ENCODE results near the gene GIMAP7.
"Not testable (repeated sequence)": the region's sequence is repeated elsewhere in the genome, so short reads cannot be mapped to it uniquely, and the experiment has no call there.

The GIMAP7 gene

DNA sequence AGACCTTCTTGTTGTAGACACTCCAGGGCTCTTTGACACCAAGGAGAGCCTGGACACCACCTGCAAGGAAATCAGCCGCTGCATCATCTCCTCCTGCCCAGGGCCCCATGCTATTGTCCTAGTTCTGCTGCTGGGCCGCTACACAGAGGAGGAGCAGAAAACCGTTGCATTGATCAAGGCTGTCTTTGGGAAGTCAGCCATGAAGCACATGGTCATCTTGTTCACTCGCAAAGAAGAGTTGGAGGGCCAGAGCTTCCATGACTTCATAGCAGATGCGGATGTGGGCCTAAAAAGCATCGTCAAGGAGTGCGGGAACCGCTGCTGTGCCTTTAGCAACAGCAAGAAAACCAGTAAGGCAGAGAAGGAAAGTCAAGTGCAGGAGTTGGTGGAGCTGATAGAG, 5.5 kb downstream of the GIMAP7 start:
- no peaks in the 10 kb centered on the region for H3K4me1 ChIP-seq (ENCODE audit: insufficient read depth, low read length)
- peaks cover 2% of the 10 kb centered on the region for H3K27me3 ChIP-seq (ENCODE audit: insufficient read depth, low read length)
- H3K9me3 ChIP-seq (ENCODE audit: low read length): no peaks in the 10 kb centered on the region
- H2AFZ ChIP-seq (ENCODE audit: low read depth, low read length): no peak overlapping the region
- H3K36me3 ChIP-seq (ENCODE audit: insufficient read depth, low read length): no peaks in the 10 kb centered on the region
- H3K4me3 ChIP-seq (ENCODE audit: low read length): no peak overlapping the region

DNA sequence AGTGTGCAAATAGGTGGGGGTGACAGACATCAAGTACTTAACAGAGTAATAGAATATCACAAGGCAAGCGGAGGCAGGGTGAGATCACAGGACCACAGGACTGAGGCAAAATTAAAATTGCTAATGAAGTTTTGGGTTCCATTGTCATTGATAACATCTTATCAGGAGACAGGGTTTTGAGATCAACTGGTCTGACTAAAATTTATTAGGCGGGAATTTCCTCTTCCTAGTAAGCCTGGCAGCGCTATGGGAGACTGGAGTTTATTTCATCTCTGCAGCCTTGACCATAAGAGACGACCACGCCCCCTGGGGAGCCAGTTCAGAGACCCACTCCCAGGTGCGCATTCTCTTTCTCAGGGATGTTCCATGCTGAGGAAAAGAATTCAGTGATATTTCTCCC, 8.3 kb downstream of the GIMAP7 start:
- not testable (repeated sequence) for H3K4me1 ChIP-seq (ENCODE audit: insufficient read depth, low read length); H3K4me3 ChIP-seq (ENCODE audit: low read length); H3K36me3 ChIP-seq (ENCODE audit: insufficient read depth, low read length); H3K27me3 ChIP-seq (ENCODE audit: insufficient read depth, low read length); H3K9me3 ChIP-seq (ENCODE audit: low read length); H2AFZ ChIP-seq (ENCODE audit: low read depth, low read length)

DNA sequence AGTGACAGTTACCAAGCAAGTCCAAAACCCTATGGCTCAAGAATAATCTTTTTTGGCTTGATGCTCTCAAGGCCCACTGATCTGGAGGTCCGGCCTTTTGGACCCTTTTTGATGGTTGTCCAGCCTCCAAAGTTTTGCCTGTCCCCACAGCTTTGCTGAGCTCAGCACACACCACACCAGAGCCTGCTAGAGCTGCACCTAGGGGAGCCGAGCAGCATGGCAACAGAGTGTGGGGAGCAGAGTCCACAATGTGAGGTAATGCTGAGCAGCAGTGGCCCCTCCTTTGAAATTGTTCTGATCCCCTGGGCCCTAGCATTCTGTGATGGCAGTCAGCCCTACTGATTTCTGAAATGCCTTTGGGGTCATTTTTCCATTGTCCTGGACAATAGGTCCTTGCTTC, 9.3 kb downstream of the GIMAP7 start:
- Histone ChIP-seq H3K4me1 (ENCODE audit: insufficient read depth, low read length) (no peaks in the 10 kb centered on the region), H3K9me3 (ENCODE audit: low read length) (no peaks in the 10 kb centered on the region), H2AFZ (ENCODE audit: low read depth, low read length) (no peak overlapping the region), H3K4me3 (ENCODE audit: low read length) (no peak overlapping the region), H3K27me3 (ENCODE audit: insufficient read depth, low read length) (no peaks in the 10 kb centered on the region), H3K36me3 (ENCODE audit: insufficient read depth, low read length) (no peaks in the 10 kb centered on the region)

DNA sequence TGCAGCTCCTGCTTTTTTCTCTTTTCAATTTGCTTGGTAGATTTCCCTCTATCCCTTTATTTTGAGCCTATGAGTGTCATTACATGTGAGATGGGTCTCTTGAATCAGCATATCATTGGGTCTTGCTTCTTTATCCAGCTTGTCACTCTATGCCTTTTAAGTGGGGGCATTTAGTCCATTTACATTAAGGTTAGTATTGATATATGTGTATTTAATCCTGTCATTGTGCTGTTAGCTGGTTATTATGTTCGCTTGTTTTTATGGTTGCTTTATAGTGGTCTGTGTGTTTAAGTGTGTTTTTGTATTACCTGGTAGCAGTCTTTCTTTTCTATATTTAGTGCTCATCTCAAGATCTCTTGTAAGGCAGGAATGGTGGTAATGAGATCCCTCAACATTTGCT, 17.0 kb downstream of the GIMAP7 start:
- Histone ChIP-seq H2AFZ (ENCODE audit: low read depth, low read length) (no peak overlapping the region), H3K9me3 (ENCODE audit: low read length) (no peaks in the 10 kb centered on the region), H3K36me3 (ENCODE audit: insufficient read depth, low read length) (no peaks in the 10 kb centered on the region), H3K4me3 (ENCODE audit: low read length) (no peak overlapping the region), H3K27me3 (ENCODE audit: insufficient read depth, low read length) (no peaks in the 10 kb centered on the region), H3K4me1 (ENCODE audit: insufficient read depth, low read length) (no peaks in the 10 kb centered on the region)

DNA sequence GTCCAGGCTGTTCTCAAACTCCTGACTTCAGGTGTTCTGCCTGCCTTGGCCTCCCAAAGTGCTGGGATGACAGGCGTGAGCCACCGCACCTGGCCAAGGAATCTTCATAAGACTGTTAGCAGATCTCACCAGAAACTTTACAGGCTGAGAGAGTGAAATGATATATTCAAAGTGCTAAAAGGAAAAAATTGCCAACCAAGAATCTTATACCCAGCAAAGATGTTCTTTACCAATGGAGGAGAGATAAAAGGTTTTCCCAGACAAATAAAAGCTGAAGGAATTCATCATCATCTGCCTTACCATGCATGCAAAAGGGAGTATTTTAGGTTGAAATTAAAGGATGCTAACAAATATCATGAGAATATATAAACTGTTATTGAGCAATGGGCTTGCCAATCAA, 23.6 kb downstream of the GIMAP7 start:
- Histone ChIP-seq H3K9me3 (ENCODE audit: low read length) (no peaks in the 10 kb centered on the region), H2AFZ (ENCODE audit: low read depth, low read length) (no peak overlapping the region), H3K36me3 (ENCODE audit: insufficient read depth, low read length) (no peaks in the 10 kb centered on the region), H3K27me3 (ENCODE audit: insufficient read depth, low read length) (no peaks in the 10 kb centered on the region), H3K4me3 (ENCODE audit: low read length) (no peak overlapping the region), H3K4me1 (ENCODE audit: insufficient read depth, low read length) (no peaks in the 10 kb centered on the region)

DNA sequence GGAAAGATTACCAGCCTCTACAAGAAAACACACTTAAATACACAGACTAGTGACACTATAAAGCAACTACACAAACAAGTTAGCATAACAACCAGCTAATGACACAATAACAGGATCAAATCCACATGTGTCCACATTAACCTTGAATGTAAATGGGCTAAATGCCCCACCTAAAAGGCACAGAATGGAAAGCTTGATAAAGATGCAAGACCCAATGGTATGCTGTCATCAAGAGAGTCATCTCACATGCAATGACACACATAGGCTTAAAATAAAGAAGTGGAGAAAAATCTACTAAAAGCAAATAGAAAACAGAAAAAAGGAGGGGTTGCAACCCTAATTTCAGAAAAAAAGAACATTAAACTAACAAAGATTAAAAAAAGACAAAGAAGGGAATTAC, 38.5 kb downstream of the GIMAP7 start:
- Histone ChIP-seq H2AFZ (ENCODE audit: low read depth, low read length) (no peak overlapping the region), H3K9me3 (ENCODE audit: low read length) (no peaks in the 10 kb centered on the region), H3K36me3 (ENCODE audit: insufficient read depth, low read length) (no peaks in the 10 kb centered on the region), H3K4me1 (ENCODE audit: insufficient read depth, low read length) (no peaks in the 10 kb centered on the region), H3K4me3 (ENCODE audit: low read length) (no peak overlapping the region), H3K27me3 (ENCODE audit: insufficient read depth, low read length) (no peaks in the 10 kb centered on the region)

DNA sequence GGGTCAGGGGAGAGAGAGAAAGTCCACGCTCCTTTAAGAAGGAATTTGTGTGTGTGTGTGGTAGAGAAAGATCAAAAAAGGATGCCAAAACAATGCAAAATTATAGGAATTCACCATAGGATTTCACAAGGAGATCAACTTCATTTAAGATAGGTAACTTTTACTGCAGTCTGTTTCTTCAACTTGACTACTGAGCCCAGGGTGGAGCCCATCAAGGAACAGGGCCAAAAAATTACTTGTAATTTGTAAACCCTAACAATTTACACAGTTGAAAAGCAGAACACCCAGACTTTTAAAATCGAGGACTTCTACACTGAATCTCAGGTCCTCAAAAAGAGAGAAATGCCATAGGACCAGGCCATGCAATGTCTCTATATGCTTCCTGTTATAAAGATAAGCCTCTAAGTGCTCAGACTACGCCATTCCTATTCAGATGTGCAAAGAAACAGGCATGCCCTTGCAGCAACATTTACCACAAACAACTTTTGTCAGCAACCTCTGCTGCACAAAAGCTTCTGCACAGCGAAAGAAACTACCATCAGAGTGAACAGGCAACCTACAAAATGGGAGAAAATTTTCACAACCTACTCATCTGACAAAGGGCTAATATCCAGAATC, 42.0 kb downstream of the GIMAP7 start:
- Histone ChIP-seq H2AFZ (ENCODE audit: low read depth, low read length) (no peak overlapping the region), H3K4me1 (ENCODE audit: insufficient read depth, low read length) (no peaks in the 10 kb centered on the region), H3K27me3 (ENCODE audit: insufficient read depth, low read length) (no peaks in the 10 kb centered on the region), H3K4me3 (ENCODE audit: low read length) (no peak overlapping the region), H3K36me3 (ENCODE audit: insufficient read depth, low read length) (no peaks in the 10 kb centered on the region), H3K9me3 (ENCODE audit: low read length) (no peaks in the 10 kb centered on the region)

DNA sequence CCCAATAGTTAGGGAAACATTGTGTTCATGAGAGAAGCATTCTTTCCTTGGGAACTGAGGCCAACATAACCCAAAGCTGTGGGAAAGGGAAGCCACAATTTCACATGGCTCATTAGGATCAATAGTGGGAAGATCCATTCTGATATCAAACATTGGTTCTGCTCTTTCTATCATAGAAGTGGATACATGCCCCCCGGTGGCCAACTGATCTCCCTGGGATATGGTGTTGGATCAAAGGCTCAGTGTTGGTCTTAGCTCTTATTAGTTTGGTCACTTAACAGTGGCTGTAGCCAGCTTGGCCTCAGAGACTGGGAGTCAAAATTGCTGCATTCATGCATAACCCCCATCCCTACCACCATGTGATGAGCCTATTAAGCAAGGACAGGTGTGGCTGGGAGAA, 45.8 kb downstream of the GIMAP7 start:
- no peak overlapping the region for H2AFZ ChIP-seq (ENCODE audit: low read depth, low read length)
- H3K4me3 ChIP-seq (ENCODE audit: low read length): no peak overlapping the region
- no peaks in the 10 kb centered on the region for H3K36me3 ChIP-seq (ENCODE audit: insufficient read depth, low read length)
- peaks cover 2% of the 10 kb centered on the region for H3K27me3 ChIP-seq (ENCODE audit: insufficient read depth, low read length)
- H3K9me3 ChIP-seq (ENCODE audit: low read length): no peaks in the 10 kb centered on the region
- no peaks in the 10 kb centered on the region for H3K4me1 ChIP-seq (ENCODE audit: insufficient read depth, low read length)

DNA sequence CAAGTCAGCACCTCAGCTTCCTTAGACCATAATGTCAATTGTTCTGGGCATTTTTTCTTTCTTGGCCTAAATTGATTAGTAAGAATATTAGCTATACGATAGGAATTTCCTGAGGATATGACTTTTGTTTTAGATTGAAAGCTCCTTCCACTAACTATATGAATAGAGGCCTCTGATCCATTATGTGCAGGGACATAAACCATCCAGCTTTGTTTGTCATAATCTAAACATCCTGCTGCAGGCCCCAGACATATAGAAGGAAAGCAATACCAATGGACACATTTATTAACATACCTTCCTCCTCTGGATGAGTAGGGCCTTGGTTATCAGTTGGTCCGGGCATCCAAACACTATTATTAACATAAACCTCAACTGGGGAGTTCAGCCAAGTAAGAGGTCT, 48.2 kb downstream of the GIMAP7 start:
- Histone ChIP-seq H3K27me3 (ENCODE audit: insufficient read depth, low read length) (peaks cover 6% of the 10 kb centered on the region), H2AFZ (ENCODE audit: low read depth, low read length) (no peak overlapping the region), H3K4me3 (ENCODE audit: low read length) (no peak overlapping the region), H3K4me1 (ENCODE audit: insufficient read depth, low read length) (no peaks in the 10 kb centered on the region), H3K36me3 (ENCODE audit: insufficient read depth, low read length) (no peaks in the 10 kb centered on the region), H3K9me3 (ENCODE audit: low read length) (no peaks in the 10 kb centered on the region)

DNA sequence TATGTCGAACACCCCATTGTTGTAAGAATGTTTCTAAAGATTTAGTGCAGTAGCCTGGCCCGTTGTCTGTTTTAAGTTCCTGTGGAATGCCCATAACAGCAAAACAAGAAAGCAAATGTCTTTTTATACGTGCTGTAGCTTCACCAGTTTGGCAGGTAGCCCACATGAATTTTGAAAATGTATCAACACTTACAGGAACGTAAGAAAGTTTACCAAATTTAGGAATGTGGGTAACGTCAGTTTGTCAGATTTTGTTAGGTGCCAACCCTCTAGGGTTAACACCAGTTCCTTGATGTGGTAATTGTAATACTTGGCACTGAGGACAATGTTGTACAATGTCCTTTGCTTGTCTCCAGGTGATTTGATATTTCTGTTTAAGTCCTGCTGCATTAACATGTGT, 49.3 kb downstream of the GIMAP7 start:
- Histone ChIP-seq H3K36me3 (ENCODE audit: insufficient read depth, low read length) (no peaks in the 10 kb centered on the region), H2AFZ (ENCODE audit: low read depth, low read length) (no peak overlapping the region), H3K27me3 (ENCODE audit: insufficient read depth, low read length) (peaks cover 6% of the 10 kb centered on the region), H3K9me3 (ENCODE audit: low read length) (no peaks in the 10 kb centered on the region), H3K4me3 (ENCODE audit: low read length) (no peak overlapping the region), H3K4me1 (ENCODE audit: insufficient read depth, low read length) (no peaks in the 10 kb centered on the region)

DNA sequence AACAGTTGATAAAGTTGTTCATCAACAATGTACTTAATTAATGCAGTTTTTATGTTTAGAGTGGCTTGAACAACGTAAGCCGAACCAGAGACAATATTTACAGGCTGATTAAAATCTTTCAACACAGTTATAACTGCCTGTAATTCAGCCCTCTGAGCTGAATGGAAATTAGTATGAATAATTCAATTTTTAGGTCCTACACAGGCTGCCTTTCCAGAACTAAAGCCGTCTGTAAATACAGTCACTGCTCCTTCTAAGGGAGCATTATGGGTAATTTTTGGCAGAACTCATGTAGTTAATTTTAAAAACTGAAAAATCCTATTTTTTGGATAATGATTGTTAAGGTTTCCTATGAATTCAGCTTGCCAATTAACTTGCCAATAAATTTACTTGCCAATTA, 49.9 kb downstream of the GIMAP7 start:
- no peaks in the 10 kb centered on the region for H3K4me1 ChIP-seq (ENCODE audit: insufficient read depth, low read length)
- no peak overlapping the region for H3K4me3 ChIP-seq (ENCODE audit: low read length)

DNA sequence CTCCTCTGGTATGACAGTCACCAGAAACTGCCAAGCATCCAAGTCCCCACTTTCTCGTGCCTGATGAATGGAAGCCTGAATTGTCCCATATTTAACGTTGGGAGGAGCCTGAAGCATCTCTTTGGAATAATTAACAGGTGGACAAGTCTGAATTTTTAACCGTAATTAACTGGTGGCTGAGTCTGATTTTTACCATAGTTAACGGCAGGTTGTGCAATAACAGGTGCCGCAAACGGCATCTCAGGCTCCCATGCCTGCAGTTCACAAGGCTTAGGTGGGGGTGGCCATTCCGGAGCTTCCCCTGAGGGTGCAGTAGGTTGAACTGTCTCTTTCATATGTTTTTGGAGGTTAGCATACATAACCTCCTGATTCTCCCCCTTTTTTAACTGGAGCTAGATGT, 50.6 kb downstream of the GIMAP7 start:
- Histone ChIP-seq H3K27me3 (ENCODE audit: insufficient read depth, low read length) (peaks cover 6% of the 10 kb centered on the region), H3K4me3 (ENCODE audit: low read length) (no peak overlapping the region), H2AFZ (ENCODE audit: low read depth, low read length) (no peak overlapping the region), H3K9me3 (ENCODE audit: low read length) (no peaks in the 10 kb centered on the region), H3K36me3 (ENCODE audit: insufficient read depth, low read length) (no peaks in the 10 kb centered on the region), H3K4me1 (ENCODE audit: insufficient read depth, low read length) (no peaks in the 10 kb centered on the region)

More for the DNA sequence above, 49.9 kb downstream of the GIMAP7 start:
- H2AFZ ChIP-seq (ENCODE audit: low read depth, low read length): no peak overlapping the region
- peaks cover 6% of the 10 kb centered on the region for H3K27me3 ChIP-seq (ENCODE audit: insufficient read depth, low read length)
- no peaks in the 10 kb centered on the region for H3K36me3 ChIP-seq (ENCODE audit: insufficient read depth, low read length)
- no peaks in the 10 kb centered on the region for H3K9me3 ChIP-seq (ENCODE audit: low read length)

DNA sequence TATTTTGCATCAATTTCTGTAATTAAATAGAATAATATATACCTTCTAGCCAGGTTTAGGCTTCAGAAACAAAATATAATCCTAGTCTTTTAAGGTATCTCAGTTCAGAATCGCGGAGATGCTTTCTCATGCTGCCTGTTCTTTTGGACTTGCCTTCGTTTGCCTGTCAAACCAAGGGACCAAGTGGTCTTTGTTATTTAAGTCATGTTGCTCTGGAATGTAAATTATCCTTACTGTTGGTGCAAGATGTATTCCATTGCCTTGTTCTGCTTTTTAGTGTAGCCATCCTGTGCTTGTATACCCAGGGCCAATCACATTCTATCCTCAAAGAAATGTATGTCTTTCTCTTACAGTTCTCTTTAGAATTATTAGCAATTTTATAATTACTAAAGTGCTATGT, 51.5 kb downstream of the GIMAP7 start:
- H3K36me3 ChIP-seq (ENCODE audit: insufficient read depth, low read length): no peaks in the 10 kb centered on the region
- no peak overlapping the region for H2AFZ ChIP-seq (ENCODE audit: low read depth, low read length)
- H3K9me3 ChIP-seq (ENCODE audit: low read length): no peaks in the 10 kb centered on the region
- H3K4me1 ChIP-seq (ENCODE audit: insufficient read depth, low read length): no peaks in the 10 kb centered on the region
- H3K27me3 ChIP-seq (ENCODE audit: insufficient read depth, low read length): peaks cover 6% of the 10 kb centered on the region
- no peak overlapping the region for H3K4me3 ChIP-seq (ENCODE audit: low read length)

DNA sequence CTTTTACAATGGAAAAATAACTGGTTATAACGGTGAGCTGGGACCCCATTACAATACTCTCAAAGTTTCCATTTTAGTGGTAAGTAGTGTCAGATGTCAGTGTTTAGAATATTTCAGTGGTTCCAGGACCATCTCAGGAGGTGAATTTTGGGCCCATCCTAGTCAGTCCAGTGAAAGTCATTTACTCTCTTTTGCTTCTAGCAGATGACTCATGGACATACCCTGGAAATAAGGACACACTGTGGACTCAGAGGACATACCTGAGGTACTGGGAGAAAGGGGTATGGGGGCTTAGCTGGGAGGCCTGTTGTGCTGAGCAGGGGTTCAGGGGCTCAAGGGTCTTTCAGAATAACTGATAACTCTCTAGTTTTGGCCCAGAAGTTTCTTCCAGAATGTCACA, 51.9 kb downstream of the GIMAP7 start:
- Histone ChIP-seq H3K9me3 (ENCODE audit: low read length) (no peaks in the 10 kb centered on the region), H3K4me3 (ENCODE audit: low read length) (no peak overlapping the region), H3K4me1 (ENCODE audit: insufficient read depth, low read length) (no peaks in the 10 kb centered on the region), H3K36me3 (ENCODE audit: insufficient read depth, low read length) (no peaks in the 10 kb centered on the region), H3K27me3 (ENCODE audit: insufficient read depth, low read length) (peaks cover 6% of the 10 kb centered on the region), H2AFZ (ENCODE audit: low read depth, low read length) (no peak overlapping the region)

Data from neuron (in vitro differentiated cells).